Activated naive CD4-positive, alpha-beta T cell treated with anti-CD3 and anti-CD28 coated beads, Interleukin-2, amount 50 U/mL, for 24 hours (primary cell): ENCODE results near the gene ZNF653.
"Not testable (repeated sequence)": the region's sequence is repeated elsewhere in the genome, so short reads cannot be mapped to it uniquely, and the experiment has no call there.

Experiments used
- H3K27ac Mint-ChIP-seq: one replicate; pipeline ENCODE4 v1.8.0; 2021; ENCODE audit warnings: mild to moderate bottlenecking, mixed read lengths
- H3K27me3 Mint-ChIP-seq: one replicate; pipeline ENCODE4 v1.8.0; 2021; ENCODE audit warnings: mixed read lengths
- H3K36me3 Mint-ChIP-seq: one replicate; pipeline ENCODE4 v1.8.0; 2021; ENCODE audit warnings: mixed read lengths
- H3K4me1 Mint-ChIP-seq: one replicate; pipeline ENCODE4 v1.8.0; 2021; ENCODE audit warnings: mixed read lengths
- H3K4me3 Mint-ChIP-seq: one replicate; pipeline ENCODE4 v1.8.0; 2021; ENCODE audit warnings: mild to moderate bottlenecking, mixed read lengths
- H3K9me3 Mint-ChIP-seq: one replicate; pipeline ENCODE4 v1.8.0; 2021; ENCODE audit warnings: mixed read lengths

The ZNF653 gene

DNA sequence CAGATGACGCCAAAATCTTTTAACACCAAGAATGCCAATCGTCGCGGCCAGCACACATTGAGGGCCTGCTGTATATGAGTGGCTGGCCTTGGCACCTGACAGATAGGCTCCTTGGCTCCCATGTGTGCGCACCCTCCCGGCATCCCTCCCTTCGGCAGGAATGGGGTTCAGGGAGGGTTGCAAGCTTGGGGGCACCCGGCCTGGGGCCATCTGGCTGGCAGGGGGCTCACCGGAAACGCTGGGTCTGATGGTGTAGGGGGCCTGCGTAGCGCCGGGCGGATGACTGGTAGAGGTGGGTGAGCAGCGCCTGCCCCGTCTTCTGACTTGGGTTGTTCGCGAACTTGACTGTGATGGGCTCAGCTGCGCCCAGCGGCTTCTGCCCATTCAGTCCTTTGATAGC lies 47.8 kb downstream of the ZNF653 start:
- no peaks in the 10 kb centered on the region for H3K9me3 Mint-ChIP-seq
- H3K27ac Mint-ChIP-seq, result no peak overlapping the region

DNA sequence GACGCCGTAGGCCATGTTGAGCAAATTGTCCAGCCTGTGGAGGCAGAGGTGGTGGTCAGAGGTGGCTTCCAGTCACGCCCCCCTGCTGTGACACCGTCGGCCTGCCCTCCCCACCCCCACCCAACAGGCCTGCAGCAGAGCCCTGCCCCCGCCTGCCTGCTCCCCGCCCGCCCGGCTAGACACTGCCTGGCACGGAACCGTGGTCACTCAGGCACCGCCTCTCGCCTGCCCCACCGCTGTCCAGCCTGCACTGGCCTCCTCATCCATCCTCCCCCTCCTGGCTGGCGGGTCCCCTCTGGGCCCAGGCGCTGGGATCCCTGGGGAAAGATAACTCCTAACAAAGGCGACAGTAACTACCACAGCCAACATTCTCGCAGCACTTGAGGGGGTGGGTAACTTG lies 48.5 kb downstream of the ZNF653 start:
- Mint-ChIP-seq H3K4me3 (no peak overlapping the region), H3K36me3 (no peaks in the 10 kb centered on the region), H3K27ac (no peak overlapping the region), H3K4me1 (no peaks in the 10 kb centered on the region), H3K27me3 (peaks cover 5% of the 10 kb centered on the region), H3K9me3 (no peaks in the 10 kb centered on the region)

More for the DNA sequence above, 47.8 kb downstream of the ZNF653 start:
- Mint-ChIP-seq H3K36me3 (no peaks in the 10 kb centered on the region), H3K4me1 (no peaks in the 10 kb centered on the region), H3K27me3 (peaks cover 5% of the 10 kb centered on the region), H3K4me3 (no peak overlapping the region)

DNA sequence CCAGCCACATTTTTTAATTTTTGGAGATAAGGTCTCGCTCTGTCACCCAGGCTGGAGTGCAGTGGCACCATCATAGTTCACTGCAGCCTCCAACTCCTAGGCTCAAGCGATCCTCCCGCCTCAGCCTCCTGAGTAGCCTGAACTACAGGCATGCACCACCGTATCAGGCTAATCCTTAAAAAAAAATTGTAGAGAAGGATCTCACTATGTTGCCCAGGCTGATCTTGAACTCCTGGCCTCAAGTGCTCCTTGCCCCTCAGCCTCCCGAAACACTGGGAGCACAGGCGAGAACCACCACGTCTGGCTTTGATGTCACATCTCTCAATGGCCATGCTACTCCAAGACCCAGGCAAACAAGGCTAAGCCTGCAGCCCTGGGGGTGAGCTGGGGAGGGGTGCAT lies 49.0 kb downstream of the ZNF653 start:
- H3K9me3 Mint-ChIP-seq, result no peaks in the 10 kb centered on the region
- H3K27me3 Mint-ChIP-seq, result peaks cover 5% of the 10 kb centered on the region
- no peaks in the 10 kb centered on the region for H3K36me3 Mint-ChIP-seq
- H3K27ac Mint-ChIP-seq, result no peak overlapping the region
- no peak overlapping the region for H3K4me3 Mint-ChIP-seq
- H3K4me1 Mint-ChIP-seq, result no peaks in the 10 kb centered on the region

DNA sequence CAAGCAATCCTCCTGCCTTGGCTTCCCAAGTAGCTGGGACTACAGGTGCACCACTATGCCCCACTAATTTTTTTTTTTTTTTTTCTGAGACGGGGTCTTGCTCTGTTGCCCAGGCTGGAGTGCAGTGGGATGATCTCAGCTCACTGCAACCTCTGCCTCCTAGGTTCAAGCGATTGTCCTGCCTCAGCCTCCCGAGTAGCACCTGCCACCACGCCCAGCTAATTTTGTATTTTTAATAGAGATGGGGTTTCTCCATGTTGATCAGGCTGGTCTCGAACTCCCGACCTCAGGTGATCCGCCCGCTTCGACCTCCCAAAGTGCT lies 50.4 kb downstream of the ZNF653 start:
- not testable (repeated sequence) for H3K9me3 Mint-ChIP-seq, H3K27ac Mint-ChIP-seq, H3K27me3 Mint-ChIP-seq, H3K4me3 Mint-ChIP-seq, H3K36me3 Mint-ChIP-seq, H3K4me1 Mint-ChIP-seq

DNA sequence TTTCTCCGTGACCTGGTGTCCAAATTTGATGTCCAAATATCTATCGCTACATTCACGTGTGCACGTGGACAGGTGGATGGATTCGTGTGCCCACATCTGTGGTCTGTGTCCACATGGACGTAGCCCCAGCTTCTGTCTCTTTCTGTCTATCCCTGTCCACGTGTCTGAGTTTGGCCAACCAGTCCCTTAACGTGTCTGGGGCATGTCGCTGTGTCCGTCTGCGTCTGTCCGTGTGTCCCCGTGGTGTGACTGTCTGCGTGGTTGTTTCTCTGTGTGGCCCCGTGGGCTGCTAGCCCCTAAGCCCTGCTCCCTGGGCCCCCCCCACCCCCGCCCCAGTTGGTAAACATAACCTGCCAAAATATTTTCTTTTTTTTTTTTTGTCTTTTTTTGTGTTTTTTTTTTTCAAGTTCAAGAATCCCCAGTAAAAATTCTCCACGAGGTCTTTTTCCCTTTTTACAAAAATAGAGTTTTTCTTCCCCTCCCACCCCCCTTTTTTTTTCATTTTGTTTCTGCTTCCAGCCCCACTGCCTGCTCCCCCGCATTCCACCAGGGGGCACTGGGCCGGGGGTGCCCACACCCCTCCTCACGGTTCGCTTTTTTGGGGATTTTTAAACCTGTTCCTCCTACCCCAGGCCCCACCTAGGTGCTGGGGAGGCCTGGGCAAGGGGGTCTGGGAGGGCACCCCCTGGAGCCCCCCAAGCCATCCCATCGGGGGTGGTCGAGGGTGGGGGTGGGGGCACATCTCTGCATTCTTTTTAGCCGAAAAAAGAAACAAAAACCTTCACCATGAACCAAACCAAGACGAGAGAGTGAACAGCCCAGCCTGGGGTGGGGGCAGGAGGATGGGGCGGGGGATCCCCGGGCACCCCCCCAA lies 51.9 kb downstream of the ZNF653 start:
- H3K4me1 Mint-ChIP-seq, result no peaks in the 10 kb centered on the region
- H3K27ac Mint-ChIP-seq, result no peak overlapping the region
- no peaks in the 10 kb centered on the region for H3K27me3 Mint-ChIP-seq
- no peak overlapping the region for H3K4me3 Mint-ChIP-seq
- H3K9me3 Mint-ChIP-seq, result no peaks in the 10 kb centered on the region
- no peaks in the 10 kb centered on the region for H3K36me3 Mint-ChIP-seq

DNA sequence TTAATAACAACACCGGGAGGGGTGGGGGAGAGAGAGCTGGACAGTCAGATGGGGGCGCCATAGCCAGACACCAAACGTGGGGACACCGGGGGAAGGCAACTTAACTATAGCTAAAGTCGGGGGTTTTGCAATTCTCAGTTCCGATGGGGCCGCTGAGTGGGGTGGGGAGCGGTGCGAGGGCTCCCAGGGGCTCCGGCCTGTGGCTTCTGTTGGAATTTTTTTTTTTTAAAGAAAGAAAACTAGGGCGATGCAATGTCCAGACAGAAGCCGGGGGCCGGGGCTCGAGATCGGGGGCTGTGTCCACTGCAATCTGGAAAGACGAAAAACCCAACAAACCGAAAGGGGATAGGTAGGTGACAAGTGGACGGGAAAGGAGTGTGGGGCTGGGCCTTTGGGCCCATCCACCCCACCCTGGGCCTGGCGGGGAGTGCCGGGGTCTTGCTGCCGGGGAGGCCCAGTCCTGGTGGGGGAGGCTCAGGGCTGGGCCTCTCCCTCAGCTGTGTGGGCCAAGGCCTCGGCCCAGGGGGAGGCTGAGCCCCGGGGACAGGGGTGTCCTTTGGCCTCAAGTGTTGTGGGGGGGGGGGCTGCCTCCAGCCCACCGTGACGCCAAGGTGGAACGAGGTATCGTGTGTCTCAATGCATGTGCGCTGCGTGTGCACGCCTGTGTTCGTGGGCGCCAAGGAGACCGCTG lies 52.9 kb downstream of the ZNF653 start:
- H3K27me3 Mint-ChIP-seq, result no peaks in the 10 kb centered on the region
- no peak overlapping the region for H3K27ac Mint-ChIP-seq

DNA sequence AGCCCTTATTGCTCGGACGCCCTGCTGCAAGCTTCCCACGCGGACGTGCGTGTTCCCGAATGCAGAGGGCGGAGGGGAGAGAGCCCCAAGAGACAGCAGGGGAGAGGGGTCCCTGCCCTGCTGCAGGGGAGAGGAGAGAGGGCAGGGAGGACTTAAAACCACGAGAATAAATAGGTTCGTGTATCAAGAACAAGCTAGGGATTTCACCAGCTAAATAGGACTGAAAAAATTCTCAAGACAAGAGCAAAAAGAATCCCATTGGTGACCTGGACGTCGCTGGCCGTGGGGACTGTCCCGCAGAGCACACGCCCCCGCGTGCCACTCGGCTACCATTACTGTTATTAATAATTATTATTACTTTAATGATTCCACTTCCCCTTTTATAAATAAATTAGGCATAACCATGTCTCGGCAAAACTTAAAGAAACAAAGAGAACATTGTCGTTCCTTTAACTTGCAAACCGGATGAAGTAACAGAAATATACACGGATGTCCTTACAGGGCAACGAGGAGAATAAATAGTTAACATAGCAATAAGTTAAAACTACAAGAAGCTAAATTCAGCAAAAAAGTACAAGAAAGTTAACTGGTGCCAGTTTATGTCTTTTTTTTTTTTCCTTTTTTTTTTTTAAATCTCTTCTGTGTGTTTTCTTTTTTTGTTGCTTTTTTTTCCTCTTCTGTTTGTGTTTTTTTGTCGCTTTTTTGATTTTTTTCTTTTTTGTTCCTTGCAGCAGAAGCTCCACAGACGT lies 53.6 kb downstream of the ZNF653 start:
- Mint-ChIP-seq H3K4me1 (no peaks in the 10 kb centered on the region), H3K27ac (no peak overlapping the region), H3K9me3 (no peaks in the 10 kb centered on the region), H3K36me3 (no peaks in the 10 kb centered on the region), H3K4me3 (no peak overlapping the region), H3K27me3 (no peaks in the 10 kb centered on the region)

More for the DNA sequence above, 52.9 kb downstream of the ZNF653 start:
- H3K4me1 Mint-ChIP-seq, result no peaks in the 10 kb centered on the region
- H3K9me3 Mint-ChIP-seq, result no peaks in the 10 kb centered on the region
- no peaks in the 10 kb centered on the region for H3K36me3 Mint-ChIP-seq
- H3K4me3 Mint-ChIP-seq, result no peak overlapping the region

DNA sequence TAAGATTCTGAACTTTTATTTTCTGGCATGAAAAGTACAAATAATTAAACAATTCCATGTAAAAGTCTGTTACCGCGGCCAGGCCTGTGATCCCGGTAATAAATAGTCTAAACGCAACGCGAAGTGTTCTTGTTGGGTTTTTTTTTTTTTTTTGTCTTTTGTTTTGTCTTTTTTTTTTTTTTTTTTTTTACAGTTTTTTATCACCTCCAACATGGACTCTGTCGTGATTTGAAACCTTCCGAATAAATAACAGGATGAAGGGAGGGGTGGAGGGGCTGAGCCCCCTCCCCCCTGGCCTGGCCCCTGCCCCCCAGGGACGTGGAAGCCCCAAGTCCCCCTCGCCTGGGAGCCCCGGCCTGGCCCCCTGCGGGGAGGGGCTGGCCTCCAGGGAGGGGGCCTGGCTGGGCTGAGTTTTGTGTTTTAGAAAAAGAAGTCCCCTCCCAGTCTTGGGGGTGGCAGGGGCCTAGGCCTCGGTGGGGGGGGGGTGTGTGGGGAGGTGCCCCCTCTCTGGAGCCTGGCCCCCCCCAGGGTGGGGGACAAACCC lies 54.2 kb downstream of the ZNF653 start:
- no peaks in the 10 kb centered on the region for H3K36me3 Mint-ChIP-seq
- H3K4me1 Mint-ChIP-seq, result no peaks in the 10 kb centered on the region
- H3K9me3 Mint-ChIP-seq, result no peaks in the 10 kb centered on the region
- H3K27me3 Mint-ChIP-seq, result no peaks in the 10 kb centered on the region
- H3K4me3 Mint-ChIP-seq, result no peak overlapping the region
- H3K27ac Mint-ChIP-seq, result no peak overlapping the region

DNA sequence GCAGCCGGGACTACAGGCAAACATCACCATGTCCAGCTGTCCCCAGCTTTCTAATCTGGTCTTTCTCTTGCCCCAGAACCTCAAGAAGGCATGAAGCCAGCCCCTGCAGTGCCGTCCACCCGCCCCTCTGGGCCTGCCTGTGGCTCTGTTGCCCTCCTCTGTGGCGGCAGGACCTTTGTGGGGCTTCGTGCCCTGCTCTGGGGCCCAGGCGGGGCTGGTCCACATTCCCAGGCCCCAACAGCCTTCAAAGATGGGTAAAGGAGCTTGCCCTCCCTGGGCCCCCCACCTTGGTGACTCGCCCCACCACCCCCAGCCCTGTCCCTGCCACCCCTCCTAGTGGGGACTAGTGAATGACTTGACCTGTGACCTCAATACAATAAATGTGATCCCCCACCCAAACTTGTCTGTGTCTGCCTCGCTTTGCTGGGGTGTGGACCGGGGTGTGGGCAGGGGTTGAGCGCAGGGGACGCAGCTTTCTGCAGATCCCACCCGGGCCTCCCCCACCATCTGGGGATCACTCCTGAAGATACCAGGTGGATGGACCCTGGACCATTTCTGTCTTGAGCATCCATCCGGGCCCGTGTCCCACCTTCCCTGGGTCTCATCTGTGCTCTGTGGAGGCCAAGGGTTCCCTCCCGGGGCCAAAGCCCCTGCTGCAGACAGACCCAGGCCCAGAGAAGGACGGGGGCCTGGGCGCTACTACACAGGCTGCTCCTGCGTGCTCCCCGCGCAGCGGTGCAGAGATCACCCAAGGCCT lies 54.9 kb downstream of the ZNF653 start:
- H3K4me1 Mint-ChIP-seq, result no peaks in the 10 kb centered on the region
- no peaks in the 10 kb centered on the region for H3K9me3 Mint-ChIP-seq
- H3K27ac Mint-ChIP-seq, result no peak overlapping the region
- no peaks in the 10 kb centered on the region for H3K36me3 Mint-ChIP-seq
- no peaks in the 10 kb centered on the region for H3K27me3 Mint-ChIP-seq
- H3K4me3 Mint-ChIP-seq, result no peak overlapping the region

DNA sequence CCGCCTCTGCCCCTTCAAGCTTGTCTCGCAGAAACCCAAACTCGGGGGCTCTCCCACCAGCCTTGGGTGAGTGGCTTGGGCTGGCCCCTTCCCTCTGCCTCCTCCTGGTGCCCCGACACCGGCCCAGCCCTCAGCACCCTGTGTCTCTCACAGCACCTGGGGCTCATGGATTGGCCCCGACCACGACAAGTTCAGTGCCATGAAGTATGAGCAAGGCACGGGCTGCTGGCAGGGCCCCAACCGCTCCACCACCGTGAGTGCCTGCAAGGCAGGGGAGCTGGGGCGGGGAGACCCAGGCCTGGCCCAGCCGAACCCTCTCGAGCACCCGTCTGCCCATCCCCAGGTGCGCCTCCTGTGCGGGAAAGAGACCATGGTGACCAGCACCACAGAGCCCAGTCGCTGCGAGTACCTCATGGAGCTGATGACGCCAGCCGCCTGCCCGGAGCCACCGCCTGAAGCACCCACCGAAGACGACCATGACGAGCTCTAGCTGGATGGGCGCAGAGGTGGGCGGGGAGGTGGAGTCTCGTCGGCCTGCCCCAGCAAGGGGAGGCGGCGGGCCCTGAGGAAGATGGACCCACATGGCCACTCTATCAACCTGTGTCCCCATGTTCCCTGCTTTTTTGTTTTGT lies 56.6 kb downstream of the ZNF653 start:
- H3K4me1 Mint-ChIP-seq, result no peaks in the 10 kb centered on the region

DNA sequence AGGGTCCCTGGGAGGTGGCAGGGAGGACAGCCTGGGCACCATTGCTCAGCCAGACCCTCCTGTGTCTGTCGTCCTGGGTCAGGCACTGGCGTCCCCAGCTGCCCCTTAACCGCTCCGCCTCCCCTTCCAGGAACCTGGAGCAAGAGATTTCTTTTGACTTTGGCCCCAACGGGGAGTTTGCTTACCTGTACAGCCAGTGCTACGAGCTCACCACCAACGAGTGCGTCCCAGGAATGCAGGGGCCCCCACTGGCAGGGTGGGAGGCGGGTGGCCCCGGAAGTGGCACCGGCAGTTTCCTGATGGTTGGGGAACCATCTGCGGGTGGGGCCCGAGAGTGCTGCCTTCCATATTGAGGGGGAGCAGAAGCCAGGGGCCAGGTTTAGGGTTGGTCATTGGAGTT lies 57.2 kb downstream of the ZNF653 start:
- Mint-ChIP-seq H3K27ac (no peak overlapping the region), H3K9me3 (no peaks in the 10 kb centered on the region), H3K36me3 (peaks cover 2% of the 10 kb centered on the region)

More for the DNA sequence above, 56.6 kb downstream of the ZNF653 start:
- peaks cover 2% of the 10 kb centered on the region for H3K36me3 Mint-ChIP-seq
- H3K4me3 Mint-ChIP-seq, result no peak overlapping the region
- no peak overlapping the region for H3K27ac Mint-ChIP-seq
- H3K27me3 Mint-ChIP-seq, result no peaks in the 10 kb centered on the region
- no peaks in the 10 kb centered on the region for H3K9me3 Mint-ChIP-seq

DNA sequence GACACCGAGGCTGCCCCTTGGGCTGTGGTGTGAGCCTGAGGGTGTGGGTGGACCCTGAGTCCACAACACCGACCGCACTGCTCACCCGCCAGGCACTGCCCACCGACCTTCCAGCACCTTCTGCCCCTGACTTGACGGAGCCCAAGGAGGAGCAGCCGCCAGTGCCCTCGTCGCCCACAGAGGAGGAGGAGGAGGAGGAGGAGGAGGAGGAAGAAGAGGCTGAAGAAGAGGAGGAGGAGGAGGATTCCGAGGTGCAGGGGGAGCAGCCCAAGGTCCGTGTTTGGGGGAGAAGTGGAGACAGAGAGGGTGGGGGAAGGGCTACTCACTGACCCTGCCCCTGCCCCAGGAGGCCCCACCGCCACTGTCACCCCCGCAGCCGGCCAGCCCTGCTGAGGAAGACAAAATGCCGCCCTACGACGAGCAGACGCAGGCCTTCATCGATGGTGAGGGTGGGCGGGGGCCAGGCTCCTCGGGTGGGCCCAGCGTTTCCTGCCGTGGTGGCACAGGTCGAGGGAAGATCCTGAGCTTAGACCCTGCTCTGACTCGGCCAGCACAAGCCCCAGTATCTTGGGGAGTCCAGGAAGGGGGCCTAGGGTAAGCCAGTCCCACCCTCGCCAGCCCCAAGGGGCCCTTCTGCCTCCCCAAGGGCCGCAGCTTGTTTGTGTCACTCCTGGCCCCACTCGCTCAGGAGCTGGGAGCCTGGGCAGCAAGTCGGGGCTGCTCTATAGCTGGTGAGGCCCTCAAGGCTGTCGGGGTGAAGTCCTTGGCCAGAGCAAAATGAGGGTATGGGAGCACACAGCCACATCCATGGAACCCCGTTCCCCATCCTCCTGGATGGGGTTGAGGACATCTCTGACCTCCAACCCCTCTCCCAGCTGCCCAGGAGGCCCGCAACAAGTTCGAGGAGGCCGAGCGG lies 58.0 kb downstream of the ZNF653 start:
- Mint-ChIP-seq H3K36me3 (peaks cover 2% of the 10 kb centered on the region), H3K27ac (no peak overlapping the region), H3K4me1 (no peaks in the 10 kb centered on the region), H3K4me3 (no peak overlapping the region), H3K27me3 (no peaks in the 10 kb centered on the region), H3K9me3 (no peaks in the 10 kb centered on the region)

More for the DNA sequence above, 57.2 kb downstream of the ZNF653 start:
- no peak overlapping the region for H3K4me3 Mint-ChIP-seq
- H3K4me1 Mint-ChIP-seq, result no peaks in the 10 kb centered on the region
- no peaks in the 10 kb centered on the region for H3K27me3 Mint-ChIP-seq

DNA sequence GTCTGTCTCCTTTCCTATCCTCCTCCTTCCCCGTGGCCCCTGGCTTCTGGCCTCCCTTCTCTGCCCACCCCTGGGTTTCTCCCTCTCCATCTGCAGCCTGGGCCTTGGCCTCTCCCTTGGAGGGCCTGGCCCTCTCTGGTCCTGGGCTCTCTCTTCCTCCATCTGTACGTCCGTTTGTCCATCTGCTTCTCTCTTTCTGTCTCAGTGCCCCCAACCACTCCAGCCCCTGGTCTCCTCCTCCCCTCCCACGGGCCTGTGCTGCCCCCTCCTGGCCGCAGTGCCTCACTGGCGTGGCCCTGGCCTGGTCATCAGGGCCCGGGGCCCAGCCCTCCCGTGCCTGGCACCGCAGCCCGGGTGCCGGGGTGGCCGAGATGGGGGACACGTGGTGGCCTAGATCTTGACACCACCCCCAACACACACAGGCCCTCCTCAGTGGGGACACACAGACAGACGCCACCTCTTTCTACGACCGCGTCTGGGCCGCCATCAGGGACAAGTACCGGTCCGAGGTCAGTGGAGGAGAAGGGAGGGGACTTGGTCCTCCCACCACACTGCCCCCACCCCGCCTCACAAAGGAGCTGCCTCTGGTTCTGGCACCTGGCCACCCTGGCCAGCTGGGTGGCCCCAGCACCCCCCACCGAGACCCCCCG lies 58.9 kb downstream of the ZNF653 start:
- Mint-ChIP-seq H3K4me1 (no peaks in the 10 kb centered on the region), H3K27me3 (no peaks in the 10 kb centered on the region), H3K36me3 (peaks cover 6% of the 10 kb centered on the region), H3K4me3 (no peak overlapping the region), H3K9me3 (no peaks in the 10 kb centered on the region), H3K27ac (no peak overlapping the region)

DNA sequence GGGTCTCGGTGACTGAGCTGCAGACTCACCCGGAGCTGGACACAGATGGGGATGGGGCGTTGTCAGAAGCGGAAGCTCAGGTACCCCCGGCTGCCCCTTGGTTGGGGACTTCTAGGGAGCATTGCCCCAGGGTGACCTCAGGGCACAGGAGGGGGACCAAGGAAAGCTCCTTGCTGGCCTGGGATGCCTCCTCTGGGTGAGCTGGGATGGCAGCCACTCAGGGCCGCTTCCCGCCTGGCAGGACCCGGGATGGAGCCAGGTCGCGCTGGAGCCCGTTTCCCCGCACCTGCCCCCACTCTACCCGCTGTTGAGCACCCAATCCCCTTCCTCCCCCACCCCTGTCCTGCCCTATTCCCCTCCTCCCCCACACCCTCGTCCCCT lies 59.4 kb downstream of the ZNF653 start:
- H3K4me3 Mint-ChIP-seq, result no peak overlapping the region
- H3K36me3 Mint-ChIP-seq, result peaks cover 6% of the 10 kb centered on the region
- H3K27me3 Mint-ChIP-seq, result no peaks in the 10 kb centered on the region
- H3K9me3 Mint-ChIP-seq, result no peaks in the 10 kb centered on the region
- no peak overlapping the region for H3K27ac Mint-ChIP-seq
- H3K4me1 Mint-ChIP-seq, result no peaks in the 10 kb centered on the region
